Lower lobe of right lung (tissue), 2 donors: ENCODE data around the gene KIR3DL3. TPM values are rescaled to one million over a fixed set of nuclear protein-coding genes. Genes with fewer than 3 reads are reported as not detected.
"Not testable (repeated sequence)": the region's sequence is repeated elsewhere in the genome, so short reads cannot be mapped to it uniquely, and the experiment has no call there.

Source experiments
- ATAC-seq, 2 donors: fragments of 200-7000 bp; cut with Tn5 transposase; one replicate each; pipeline ENCODE4 v1.9.1; 2020 to 2022; ENCODE audit warnings: mild to moderate bottlenecking in 2 of 2, moderate library complexity in 2 of 2
- DNase-seq: peaks from one replicate; pipeline ENCODE4 v3.0.0-alpha.2; 2020
- H3K27ac ChIP-seq: fragments of 200-600 bp; one replicate; pipeline ENCODE4 v1.8.0; 2022
- H3K27me3 ChIP-seq: fragments of 200-600 bp; one replicate; pipeline ENCODE4 v1.8.0; 2022; ENCODE audit warnings: low read depth
- H3K36me3 ChIP-seq: fragments of 200-600 bp; one replicate; pipeline ENCODE4 v1.8.0; 2022; ENCODE audit warnings: mild to moderate bottlenecking
- H3K4me1 ChIP-seq: fragments of 200-600 bp; one replicate; pipeline ENCODE4 v1.8.0; 2022
- H3K4me3 ChIP-seq: fragments of 200-600 bp; one replicate; pipeline ENCODE4 v1.8.0; 2022; ENCODE audit warnings: mild to moderate bottlenecking
- H3K9me3 ChIP-seq: fragments of 200-600 bp; one replicate; pipeline ENCODE4 v1.8.0; 2022
- CTCF ChIP-seq: fragments of 200-600 bp; IDR thresholded peaks from one replicate; pipeline ENCODE4 v1.8.0; 2022; ENCODE audit warnings: antibody characterized with exemption, mild to moderate bottlenecking
- intact Hi-C: fragments of 100-400 bp; cut with DNase I; formaldehyde crosslinking; loops from one replicate; pipeline ENCODE4 v1.11.0; 2022
- total RNA-seq: library from RNA; stranded (reverse); fragmentation: NEBNext Ultra II Directional; extraction: Animal tissue kit (Norgen Biotek cat#: 25700); gene quantifications from one replicate; pipeline ENCODE4 v1.2.1, GENCODE V29; 2021
- donor health status: DM: no; HTN: yes; CAD: no; lungs with severe emphysema.

KIR3DL3 gene
- total RNA-seq, 1 donor from 2014 or later: not detected

DNA sequence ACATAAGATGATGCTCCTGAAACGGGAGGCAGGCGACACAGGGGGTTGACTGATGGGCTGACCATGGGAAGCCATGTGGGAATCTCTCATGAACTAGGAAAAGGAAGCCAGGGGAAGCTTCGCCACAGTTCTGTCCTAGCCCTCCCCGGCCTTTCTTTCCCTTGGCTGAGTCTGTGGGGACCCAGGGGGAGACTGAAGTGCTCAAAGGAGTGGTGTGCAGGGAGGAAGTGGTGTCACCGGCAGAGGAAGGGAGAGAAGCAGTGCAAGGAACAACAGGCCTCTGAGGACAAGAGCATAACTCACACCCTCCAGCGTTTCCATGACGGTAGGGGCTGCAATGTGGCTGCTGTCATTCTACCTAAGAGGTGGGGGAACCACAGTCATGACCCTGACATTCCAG, 1.1 kb downstream of the KIR3DL3 start:
- Histone ChIP-seq H3K4me1 (no peaks in the 10 kb centered on the region), H3K27me3 (no peaks in the 10 kb centered on the region), H3K27ac (no peak overlapping the region), H3K9me3 (peaks cover 17% of the 10 kb centered on the region), H3K36me3 (no peaks in the 10 kb centered on the region), H3K4me3 (no peak overlapping the region)
- ATAC-seq: no peak
- intact Hi-C loops: no loop called here
- DNase-seq: no peak
- no peak for TF ChIP-seq CTCF

- no peak for TF ChIP-seq CTCF
- ATAC-seq (no peak), DNase-seq (no peak)
- H3K4me3 ChIP-seq: no peak overlapping the region
- intact Hi-C loops: no loop called here
- no peaks in the 10 kb centered on the region for H3K4me1 ChIP-seq
- no peaks in the 10 kb centered on the region for H3K27me3 ChIP-seq
- no peak overlapping the region for H3K27ac ChIP-seq
- no peaks in the 10 kb centered on the region for H3K36me3 ChIP-seq
- no peaks in the 10 kb centered on the region for H3K9me3 ChIP-seq
Measured at GRCh38 chr19:54727562-54727961, 3.3 kb downstream of the KIR3DL3 start.

- no peak overlapping the region for H3K4me3 ChIP-seq
- no peaks in the 10 kb centered on the region for H3K36me3 ChIP-seq
- no peaks in the 10 kb centered on the region for H3K9me3 ChIP-seq
- intact Hi-C loops: no loop called here
- H3K27ac ChIP-seq: no peak overlapping the region
- ATAC-seq: no peak
- no peaks in the 10 kb centered on the region for H3K4me1 ChIP-seq
- no peak for DNase-seq
- TF ChIP-seq CTCF: no peak
- H3K27me3 ChIP-seq: no peaks in the 10 kb centered on the region
Measured at GRCh38 chr19:54728167-54728566, 3.9 kb downstream of the KIR3DL3 start.

DNA sequence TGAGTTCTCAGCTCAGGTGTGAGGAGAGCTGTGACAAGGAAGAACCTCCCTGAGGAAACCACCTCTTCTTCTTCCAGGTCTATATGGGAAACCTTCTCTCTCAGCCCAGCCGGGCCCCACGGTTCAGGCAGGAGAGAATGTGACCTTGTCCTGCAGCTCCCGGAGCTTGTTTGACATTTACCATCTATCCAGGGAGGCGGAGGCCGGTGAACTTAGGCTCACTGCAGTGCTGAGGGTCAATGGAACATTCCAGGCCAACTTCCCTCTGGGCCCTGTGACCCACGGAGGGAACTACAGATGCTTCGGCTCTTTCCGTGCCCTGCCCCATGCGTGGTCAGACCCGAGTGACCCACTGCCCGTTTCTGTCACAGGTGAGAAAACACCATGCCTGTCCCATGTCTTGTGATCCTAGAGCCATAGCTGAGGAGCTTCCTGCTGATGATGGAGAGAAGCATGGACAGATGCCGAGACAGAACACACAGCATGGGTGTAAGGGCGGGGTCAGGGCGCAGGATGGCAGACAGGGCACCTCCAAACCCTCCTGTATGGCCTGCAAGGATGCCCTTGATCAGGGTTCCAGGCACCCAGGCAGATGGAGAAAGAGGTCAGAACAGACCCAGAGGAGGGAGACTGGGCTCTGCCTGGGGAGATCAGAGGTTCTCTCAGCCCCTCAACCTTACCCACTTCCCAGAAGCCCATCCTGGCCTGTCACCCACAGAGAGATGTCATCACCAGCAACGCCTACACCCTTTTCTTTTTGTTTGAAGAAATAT, 5.4 kb downstream of the KIR3DL3 start:
- Histone ChIP-seq H3K36me3 (no peaks in the 10 kb centered on the region), H3K27me3 (no peaks in the 10 kb centered on the region), H3K27ac (no peak overlapping the region), H3K4me1 (no peaks in the 10 kb centered on the region), H3K9me3 (peaks cover 4% of the 10 kb centered on the region), H3K4me3 (no peak overlapping the region)
- intact Hi-C loops: no loop called here
- no peak for ATAC-seq
- no peak for TF ChIP-seq CTCF
- no peak for DNase-seq

- no peak for ATAC-seq
- no peak for TF ChIP-seq CTCF
- H3K27me3 ChIP-seq: no peaks in the 10 kb centered on the region
- intact Hi-C loops: no loop called here
- peaks cover 4% of the 10 kb centered on the region for H3K9me3 ChIP-seq
- H3K27ac ChIP-seq: no peak overlapping the region
- H3K4me1 ChIP-seq: no peaks in the 10 kb centered on the region
- H3K4me3 ChIP-seq: no peak overlapping the region
- no peak for DNase-seq
- no peaks in the 10 kb centered on the region for H3K36me3 ChIP-seq
Measured at GRCh38 chr19:54731191-54731590, 6.9 kb downstream of the KIR3DL3 start.

- DNase-seq, H3K27ac ChIP-seq, H3K36me3 ChIP-seq, H3K27me3 ChIP-seq, H3K9me3 ChIP-seq, intact Hi-C loops, ATAC-seq, H3K4me1 ChIP-seq, H3K4me3 ChIP-seq: not testable (repeated sequence)
Measured at GRCh38 chr19:54738306-54738705, 14.1 kb downstream of the KIR3DL3 start, which contains the start of gene KIR2DL3. TSS of gene KIR2DL3 (plus strand) at chr19:54738513. CDS start at chr19:54738546, 33 bp downstream.
